ENCODE data around the gene HOXD8.

The HOXD8 gene

GRCh38 chr2:176088048-176088936, 41.2 kb upstream of the HOXD8 start:
- TF ChIP-seq CTCF (conservative IDR thresholded peaks at IDR 0.05; ENCODE audit: low read depth, low read length) = peak; percentile 75
- H3K4me3 ChIP-seq (ENCODE audit: low read depth, low read length) = peak overlapping the region; percentile 20
- DNase-seq (ENCODE audit: low read depth) = peak; percentile 45

DNA sequence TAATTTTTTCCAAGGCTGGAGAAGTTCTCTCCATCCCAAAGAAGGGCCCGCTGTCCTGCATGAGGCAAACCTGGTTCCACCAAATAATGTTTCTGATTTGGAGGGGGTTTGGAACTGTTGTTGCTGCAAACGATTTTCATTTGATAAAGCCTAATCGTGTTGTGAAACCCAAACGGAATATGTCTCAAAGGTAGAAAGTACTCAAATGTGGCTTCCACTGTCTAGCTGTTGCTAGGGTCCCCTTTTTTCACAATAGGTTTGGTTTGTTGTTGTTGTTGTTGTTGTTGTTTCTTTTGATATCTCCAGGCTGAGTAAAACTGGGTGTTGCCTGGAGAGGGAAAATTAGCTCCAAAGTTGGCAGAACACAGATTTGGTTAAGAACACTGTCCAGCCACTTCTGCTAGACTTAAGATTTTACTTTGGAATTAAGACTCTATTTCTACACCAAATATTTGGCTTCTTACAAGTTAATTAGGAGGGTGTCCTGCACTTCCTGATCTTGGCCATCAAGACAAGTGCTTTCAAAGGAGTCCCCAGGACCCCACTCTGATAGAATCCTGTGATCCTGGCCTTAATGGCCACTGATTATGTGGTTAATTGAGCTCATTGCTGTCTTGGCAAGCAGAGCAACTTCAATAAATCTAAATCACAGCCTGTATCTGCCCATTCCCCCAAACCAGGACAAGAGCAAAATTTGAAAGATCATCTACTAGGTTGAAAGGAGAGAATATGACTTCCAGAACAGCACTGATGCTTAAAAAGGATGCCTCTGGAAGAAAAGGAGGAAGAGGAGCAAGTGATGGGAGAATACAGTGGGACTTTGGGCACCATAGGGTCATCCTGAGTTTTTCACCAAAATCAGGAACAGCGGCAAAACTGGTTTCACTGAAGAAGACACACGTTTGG, 40.3 kb upstream of the HOXD8 start:
- no peak for TF ChIP-seq CTCF (conservative IDR thresholded peaks at IDR 0.05; ENCODE audit: low read depth, low read length)
- no peak for DNase-seq (ENCODE audit: low read depth)
- no peak overlapping the region for H3K4me3 ChIP-seq (ENCODE audit: low read depth, low read length)

DNA sequence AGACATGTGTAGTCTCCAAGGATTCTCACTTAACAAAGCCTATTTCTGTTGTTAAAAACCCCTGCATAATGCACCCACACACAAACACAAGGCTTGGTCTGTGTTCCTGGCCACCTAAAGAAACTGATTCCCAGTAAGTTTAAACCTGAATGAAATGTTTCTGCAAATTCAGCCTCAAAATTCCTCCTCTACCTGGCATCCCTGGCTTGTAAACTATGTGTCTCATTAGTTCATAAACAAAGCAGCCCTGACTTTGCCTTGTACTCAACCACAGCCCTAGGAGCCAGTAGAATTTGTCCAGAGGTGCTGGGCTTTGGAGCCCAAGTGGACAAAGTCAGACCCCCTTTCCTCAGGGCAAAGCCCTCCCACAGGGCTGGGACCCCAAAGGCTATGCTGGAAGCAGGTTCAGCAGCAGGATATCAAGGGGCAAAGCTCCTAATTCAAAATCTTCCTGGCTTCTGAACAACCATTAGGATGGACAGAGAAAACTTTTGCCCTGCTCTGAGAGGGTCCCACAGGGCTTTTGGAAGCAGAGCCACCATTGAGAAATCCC, 39.6 kb upstream of the HOXD8 start:
- H3K4me3 ChIP-seq (ENCODE audit: low read depth, low read length) = no peak overlapping the region
- TF ChIP-seq CTCF (conservative IDR thresholded peaks at IDR 0.05; ENCODE audit: low read depth, low read length) = no peak
- no peak for DNase-seq (ENCODE audit: low read depth)

DNA sequence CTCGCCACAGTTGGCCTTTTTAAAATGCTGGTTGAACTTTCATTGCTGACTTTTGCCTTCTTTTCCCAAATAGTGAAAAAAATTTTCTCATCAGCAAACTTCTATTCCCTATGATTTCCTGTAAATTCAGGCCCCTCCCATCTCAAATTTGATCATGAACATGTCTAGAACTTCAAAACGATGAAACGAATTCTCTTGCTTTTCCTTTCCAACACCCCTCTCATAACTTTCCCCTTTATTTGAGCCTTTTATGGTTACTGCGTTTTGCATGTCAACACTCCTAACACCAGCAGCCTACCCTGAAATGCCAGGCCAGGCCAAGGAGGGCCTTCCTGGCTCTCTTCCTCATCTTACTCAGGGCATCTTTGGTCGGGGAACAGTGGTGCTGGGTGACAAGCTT, 38.6 kb upstream of the HOXD8 start:
- no peak for DNase-seq (ENCODE audit: low read depth)
- no peak overlapping the region for H3K4me3 ChIP-seq (ENCODE audit: low read depth, low read length)
- no peak for TF ChIP-seq CTCF (conservative IDR thresholded peaks at IDR 0.05; ENCODE audit: low read depth, low read length)

- H3K4me3 ChIP-seq (ENCODE audit: low read depth, low read length) = no peak overlapping the region
- TF ChIP-seq CTCF (conservative IDR thresholded peaks at IDR 0.05; ENCODE audit: low read depth, low read length) = no peak
- no peak for DNase-seq (ENCODE audit: low read depth)
These were observed 37.9 kb upstream of the HOXD8 start for GRCh38 chr2:176091329-176092258.

Data from choroid plexus epithelial cell (primary cell).